NCI-H510A treated with DMSO at 0.1 percent for 48 hours (cell line): Measurements from ENCODE around the gene RAD54L.
"Not testable (repeated sequence)": the region's sequence is repeated elsewhere in the genome, so short reads cannot be mapped to it uniquely, and the experiment has no call there.

ENCODE experiments used
- DNase-seq: peaks from one replicate; lab custom pipeline; 2025; lab: John Stamatoyannopoulos, UW

The RAD54L gene

GRCh38 chr1:46319960-46320914, 72.7 kb downstream of the RAD54L start:
- not testable (repeated sequence) for DNase-seq

GRCh38 chr1:46322191-46322590, 74.6 kb downstream of the RAD54L start:
- DNase-seq, result not testable (repeated sequence)

GRCh38 chr1:46325285-46326076, 77.9 kb downstream of the RAD54L start:
- not testable (repeated sequence) for DNase-seq
